ENCODE results near the gene GINS3. TPM values are rescaled to one million over a fixed set of nuclear protein-coding genes. Genes with fewer than 3 reads are reported as not detected.
A peak's percentile ranks its signal among the peaks of the same experiment; 100 is the strongest.

GINS3 gene
- total RNA-seq, 4 donors from 2014 or later: 0.77 to 5.9 (median 5.0) TPM

GRCh38 chr16:58451265-58451689, 59.0 kb downstream of the GINS3 start:
- peaks cover 4 to 12% of the 10 kb centered on the region in 2 donors for H3K4me1 ChIP-seq
- H3K4me3 ChIP-seq: no peak overlapping the region
- no peaks in the 10 kb centered on the region for H3K36me3 ChIP-seq
- H3K27me3 ChIP-seq: no peaks in the 10 kb centered on the region
- no peak for TF ChIP-seq CTCF (IDR thresholded peaks at IDR 0.05)
- TF ChIP-seq POLR2A (IDR thresholded peaks at IDR 0.05): no peak
- no peaks in the 10 kb centered on the region for H3K9me3 ChIP-seq
- intact Hi-C loops (cut with DNase I; ENCODE audit: low total_unique reads): no loop called here
- peak overlapping the region; percentile 80 to 83 for H3K27ac ChIP-seq
- DNase-seq: peak in 1 of 2 donors; percentile 36

- Histone ChIP-seq H3K27ac (peak overlapping the region; percentile 80 to 83), H3K36me3 (no peaks in the 10 kb centered on the region), H3K4me1 (peaks cover 4 to 12% of the 10 kb centered on the region in 2 donors), H3K27me3 (no peaks in the 10 kb centered on the region), H3K4me3 (no peak overlapping the region), H3K9me3 (no peaks in the 10 kb centered on the region)
- peak in 1 of 2 donors; percentile 61 for DNase-seq
- intact Hi-C loops (cut with DNase I; ENCODE audit: low total_unique reads): no loop called here
- TF ChIP-seq CTCF (IDR thresholded peaks at IDR 0.05) (no peak), POLR2A (IDR thresholded peaks at IDR 0.05) (no peak)
These were observed 59.7 kb downstream of the GINS3 start for GRCh38 chr16:58451945-58452401.

GRCh38 chr16:58452640-58453039, 60.4 kb downstream of the GINS3 start:
- H3K36me3 ChIP-seq: no peaks in the 10 kb centered on the region
- no peaks in the 10 kb centered on the region for H3K27me3 ChIP-seq
- intact Hi-C loops (cut with DNase I; ENCODE audit: low total_unique reads): no loop called here
- DNase-seq: no peak
- TF ChIP-seq POLR2A (IDR thresholded peaks at IDR 0.05): no peak
- TF ChIP-seq CTCF (IDR thresholded peaks at IDR 0.05): no peak
- peak overlapping the region; percentile 76 to 77 for H3K27ac ChIP-seq
- H3K4me3 ChIP-seq: no peak overlapping the region
- H3K9me3 ChIP-seq: no peaks in the 10 kb centered on the region
- peaks cover 4 to 12% of the 10 kb centered on the region in 2 donors for H3K4me1 ChIP-seq

GRCh38 chr16:58454178-58454577, 61.9 kb downstream of the GINS3 start:
- intact Hi-C loops (cut with DNase I; ENCODE audit: low total_unique reads): no loop called here
- no peaks in the 10 kb centered on the region for H3K9me3 ChIP-seq
- DNase-seq: no peak
- no peak for TF ChIP-seq CTCF (IDR thresholded peaks at IDR 0.05)
- H3K27me3 ChIP-seq: no peaks in the 10 kb centered on the region
- H3K36me3 ChIP-seq: no peaks in the 10 kb centered on the region
- peak overlapping the region in 1 of 2 donors; percentile 77 for H3K27ac ChIP-seq
- H3K4me1 ChIP-seq: peaks cover 4 to 12% of the 10 kb centered on the region in 2 donors
- H3K4me3 ChIP-seq: no peak overlapping the region

- H3K4me1 ChIP-seq: peaks cover 4 to 8% of the 10 kb centered on the region in 2 donors
- DNase-seq: no peak
- H3K9me3 ChIP-seq: no peaks in the 10 kb centered on the region
- no peaks in the 10 kb centered on the region for H3K27me3 ChIP-seq
- intact Hi-C loops (cut with DNase I; ENCODE audit: low total_unique reads): no loop called here
- H3K4me3 ChIP-seq: no peak overlapping the region
- H3K27ac ChIP-seq: peak overlapping the region in 1 of 2 donors; percentile 77
- no peaks in the 10 kb centered on the region for H3K36me3 ChIP-seq
- TF ChIP-seq CTCF (IDR thresholded peaks at IDR 0.05) (no peak), POLR2A (IDR thresholded peaks at IDR 0.05) (no peak)
These were observed 62.6 kb downstream of the GINS3 start for GRCh38 chr16:58454856-58455255.

Small RNAs within 50 kb of the gene (small RNA-seq; reads per million reads assigned to genes)
- not detected for gene RNU6-1110P
- gene RNU6-269P: not detected

Other genes with a start within 250 kb of the GINS3 start
- 10 to 100 TPM; 28.1 to 62.5 (median 45.9) TPM for gene CSNK2A2, start 194.4 kb upstream of the GINS3 start, total RNA-seq
- gene PRSS54, start 97.4 kb upstream of the GINS3 start, total RNA-seq: not detected
- gene NDRG4, start 107.7 kb downstream of the GINS3 start, total RNA-seq: 10 to 100 TPM; 16.0 to 89.4 (median 56.1) TPM
- gene SETD6, start 123.0 kb downstream of the GINS3 start, total RNA-seq: 100 to 1,000 TPM in 1 of 4 donors, 10 to 100 TPM in 3; 22.4 to 157 (median 43.0) TPM
- 100 to 1,000 TPM in 3 of 4 donors, 10 to 100 TPM in 1; 69.4 to 173 (median 151) TPM for gene CNOT1, start 237.4 kb downstream of the GINS3 start, total RNA-seq

All from uterus (tissue), 4 donors.